Suprapubic skin (tissue), 4 donors: Measurements from ENCODE around the gene HS6ST1. TPM values are rescaled to one million over a fixed set of nuclear protein-coding genes. Genes with fewer than 3 reads are reported as not detected.
A peak's percentile ranks its signal among the peaks of the same experiment; 100 is the strongest.

Source experiments
- DNase-seq, 2 donors: peaks; one replicate each; pipeline ENCODE4 v3.0.0-alpha.2; 2019; ENCODE audit warnings: low spot score in 2 of 2
- H3K27ac ChIP-seq: fragments of 200-600 bp; sonication (generic); one replicate; pipeline ENCODE4 v1.5.1; 2019
- H3K27me3 ChIP-seq: fragments of 200-600 bp; sonication (generic); one replicate; pipeline ENCODE4 v1.5.1; 2019
- H3K36me3 ChIP-seq: fragments of 200-600 bp; sonication (generic); one replicate; pipeline ENCODE4 v1.5.1; 2019
- H3K4me1 ChIP-seq: fragments of 200-600 bp; sonication (generic); one replicate; pipeline ENCODE4 v1.5.1; 2019
- H3K4me3 ChIP-seq: fragments of 200-600 bp; sonication (generic); one replicate; pipeline ENCODE4 v1.5.1; 2019; ENCODE audit warnings: mild to moderate bottlenecking
- H3K9me3 ChIP-seq: fragments of 200-600 bp; sonication (generic); one replicate; pipeline ENCODE4 v1.5.1; 2019
- EP300 ChIP-seq: sonication (generic); formaldehyde crosslinking; IDR thresholded peaks from one replicate; pipeline ENCODE4 v1.6.1; 2017; ENCODE audit warnings: antibody characterized with exemption
- POLR2A ChIP-seq, 2 donors: fragments of 450-650 bp; IDR thresholded peaks; one replicate each; pipeline ENCODE4 v1.6.1; 2017; ENCODE audit warnings: antibody characterized with exemption in 2 of 2, mild to moderate bottlenecking in 2 of 2, moderate library complexity in 2 of 2
- POLR2AphosphoS5 ChIP-seq, 3 donors: sonication (generic); formaldehyde crosslinking; IDR thresholded peaks; one replicate each; pipeline ENCODE4 v1.6.1; 2017; ENCODE audit warnings: antibody characterized with exemption in 3 of 3
- WGBS: methylation state at CpG from one replicate; pipeline ENCODE4 v1.1.5; 2018; 5-methylcytosine and 5-hydroxymethylcytosine counted together
- total RNA-seq, 4 donors: library from RNA; depleted of rRNA; stranded (reverse); fragments of >200 nt; gene quantifications; one replicate each; pipeline ENCODE4 v1.1.0, GENCODE V29; 2016
- TF ChIP-seq, protein P1 (sequence below), 2 donors: fragments of 200-600 bp in 1 of 2; fragments of 450-650 bp in 1 of 2; sonication (generic) in 1 of 2; IDR thresholded peaks; one replicate each; pipeline ENCODE4 v1.5.1; 2016 to 2019; ENCODE audit warnings: antibody characterized with exemption in 2 of 2, mild to moderate bottlenecking in 1 of 2, moderate library complexity in 1 of 2

Gene HS6ST1
- total RNA-seq, 4 donors from 2014 or later, result 55.7 to 75.0 (median 67.3) TPM

DNA sequence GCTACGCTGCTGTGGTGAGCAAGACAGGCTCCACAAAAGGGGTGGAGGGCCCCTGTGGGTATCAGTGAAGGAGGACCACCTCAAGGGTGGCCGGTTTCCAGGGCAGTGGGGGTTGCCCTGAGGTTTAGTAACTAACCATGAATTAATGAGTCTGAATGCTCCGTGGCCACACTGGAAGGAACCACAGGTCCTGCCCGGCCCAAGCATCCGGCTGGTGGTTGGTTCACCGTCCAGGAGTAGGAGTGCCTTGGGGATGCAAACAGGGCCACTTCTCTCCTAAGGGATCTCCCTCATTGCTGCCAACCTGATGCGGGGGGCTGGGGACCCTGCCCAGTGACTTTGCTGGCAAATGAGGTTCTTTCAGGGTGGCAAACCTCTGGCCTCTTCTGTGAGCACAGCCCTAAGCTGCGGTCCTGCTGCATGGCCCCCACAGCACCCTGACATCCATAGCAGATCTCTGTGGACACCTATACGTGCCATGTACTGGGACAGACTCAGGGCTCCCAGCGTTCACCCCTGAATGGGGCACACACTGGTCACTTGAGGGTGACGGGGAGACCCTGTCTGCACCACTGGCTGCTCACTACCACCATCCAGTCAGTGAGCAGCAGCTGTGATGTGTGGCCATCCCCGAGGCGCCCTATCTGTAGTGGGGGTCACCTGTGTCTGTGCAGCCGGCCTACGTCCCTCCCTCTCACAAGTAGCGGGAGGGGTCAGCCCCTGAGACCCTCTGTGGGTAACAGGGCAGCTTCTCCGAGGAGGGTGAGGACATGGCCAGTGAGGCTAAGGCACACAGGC is 41.6 kb downstream of the HS6ST1 start:
- 98% methylated on average over 9 of the region's 17 CpGs for WGBS

DNA sequence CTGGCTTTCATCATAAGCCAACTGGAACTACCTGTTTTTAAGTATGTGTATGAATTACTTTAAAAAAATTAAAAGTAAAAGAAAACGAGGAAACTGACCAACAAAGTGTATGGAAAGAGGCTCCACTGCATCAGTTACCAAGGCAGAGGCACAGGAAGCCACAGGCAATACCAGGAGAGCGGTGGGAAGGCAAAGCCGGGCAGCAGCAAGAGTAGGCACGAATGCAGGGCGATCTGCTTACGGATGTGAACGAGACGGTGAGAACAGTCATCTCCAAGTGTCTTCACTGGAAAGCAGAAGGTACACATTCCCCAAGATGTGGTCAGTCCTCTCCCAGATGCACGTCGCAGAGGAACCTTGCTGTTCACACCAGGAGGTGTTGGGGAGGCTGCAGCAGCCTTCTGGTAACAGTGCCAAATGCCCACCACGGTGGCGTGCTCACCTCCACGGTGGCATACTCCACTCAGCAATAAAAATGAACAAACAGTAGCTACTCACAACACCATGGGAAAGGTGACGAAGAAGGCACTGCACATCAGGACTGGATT is 43.1 kb downstream of the HS6ST1 start:
- TF ChIP-seq, protein P1, sequence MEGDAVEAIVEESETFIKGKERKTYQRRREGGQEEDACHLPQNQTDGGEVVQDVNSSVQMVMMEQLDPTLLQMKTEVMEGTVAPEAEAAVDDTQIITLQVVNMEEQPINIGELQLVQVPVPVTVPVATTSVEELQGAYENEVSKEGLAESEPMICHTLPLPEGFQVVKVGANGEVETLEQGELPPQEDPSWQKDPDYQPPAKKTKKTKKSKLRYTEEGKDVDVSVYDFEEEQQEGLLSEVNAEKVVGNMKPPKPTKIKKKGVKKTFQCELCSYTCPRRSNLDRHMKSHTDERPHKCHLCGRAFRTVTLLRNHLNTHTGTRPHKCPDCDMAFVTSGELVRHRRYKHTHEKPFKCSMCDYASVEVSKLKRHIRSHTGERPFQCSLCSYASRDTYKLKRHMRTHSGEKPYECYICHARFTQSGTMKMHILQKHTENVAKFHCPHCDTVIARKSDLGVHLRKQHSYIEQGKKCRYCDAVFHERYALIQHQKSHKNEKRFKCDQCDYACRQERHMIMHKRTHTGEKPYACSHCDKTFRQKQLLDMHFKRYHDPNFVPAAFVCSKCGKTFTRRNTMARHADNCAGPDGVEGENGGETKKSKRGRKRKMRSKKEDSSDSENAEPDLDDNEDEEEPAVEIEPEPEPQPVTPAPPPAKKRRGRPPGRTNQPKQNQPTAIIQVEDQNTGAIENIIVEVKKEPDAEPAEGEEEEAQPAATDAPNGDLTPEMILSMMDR (IDR thresholded peaks at IDR 0.05), result no peak
- no peak for TF ChIP-seq EP300
- no peak for TF ChIP-seq POLR2A (IDR thresholded peaks at IDR 0.05)
- TF ChIP-seq POLR2AphosphoS5 (IDR thresholded peaks at IDR 0.05), result no peak
- Histone ChIP-seq H3K27ac (no peak overlapping the region), H3K36me3 (peaks cover 28% of the 10 kb centered on the region), H3K4me1 (peaks cover 34% of the 10 kb centered on the region), H3K9me3 (no peaks in the 10 kb centered on the region), H3K27me3 (no peaks in the 10 kb centered on the region), H3K4me3 (no peak overlapping the region)
- 79% methylated on average over 14 of the region's 14 CpGs for WGBS
- no peak for DNase-seq

More for the DNA sequence above, 41.6 kb downstream of the HS6ST1 start:
- Histone ChIP-seq H3K9me3 (no peaks in the 10 kb centered on the region), H3K4me3 (no peak overlapping the region), H3K27ac (no peak overlapping the region), H3K4me1 (peaks cover 40% of the 10 kb centered on the region), H3K36me3 (peaks cover 22% of the 10 kb centered on the region), H3K27me3 (no peaks in the 10 kb centered on the region)
- TF ChIP-seq POLR2A (IDR thresholded peaks at IDR 0.05) (no peak), EP300 (no peak), POLR2AphosphoS5 (IDR thresholded peaks at IDR 0.05) (no peak)
- TF ChIP-seq, protein P1 (IDR thresholded peaks at IDR 0.05), result no peak
- DNase-seq, result peak; percentile 50 to 79

DNA sequence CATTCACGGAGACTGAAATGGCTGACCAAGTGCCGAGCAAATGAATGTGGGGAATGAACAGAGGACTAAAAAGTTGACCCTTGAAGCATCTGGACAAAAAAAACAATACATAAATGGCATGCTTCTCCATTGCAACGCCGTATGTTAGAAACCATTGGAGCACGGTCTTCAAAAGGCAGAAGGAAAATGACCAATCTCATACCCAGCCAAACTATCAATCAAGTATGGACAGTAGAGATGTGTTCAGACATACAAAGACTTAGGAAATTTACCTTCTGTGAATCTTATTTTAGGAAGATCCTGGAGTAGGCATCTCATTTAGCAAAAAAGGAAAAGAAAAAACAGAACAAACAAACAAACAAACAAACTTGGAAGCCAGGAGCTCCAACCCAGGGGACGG is 44.5 kb downstream of the HS6ST1 start:
- Histone ChIP-seq H3K36me3 (peaks cover 34% of the 10 kb centered on the region), H3K27ac (no peak overlapping the region), H3K9me3 (no peaks in the 10 kb centered on the region), H3K4me3 (no peak overlapping the region), H3K4me1 (peaks cover 36% of the 10 kb centered on the region), H3K27me3 (no peaks in the 10 kb centered on the region)
- 96% methylated on average over 6 of the region's 6 CpGs for WGBS
- TF ChIP-seq POLR2AphosphoS5 (IDR thresholded peaks at IDR 0.05) (no peak), POLR2A (IDR thresholded peaks at IDR 0.05) (no peak), EP300 (no peak)
- TF ChIP-seq, protein P1 (IDR thresholded peaks at IDR 0.05), result no peak
- no peak for DNase-seq

DNA sequence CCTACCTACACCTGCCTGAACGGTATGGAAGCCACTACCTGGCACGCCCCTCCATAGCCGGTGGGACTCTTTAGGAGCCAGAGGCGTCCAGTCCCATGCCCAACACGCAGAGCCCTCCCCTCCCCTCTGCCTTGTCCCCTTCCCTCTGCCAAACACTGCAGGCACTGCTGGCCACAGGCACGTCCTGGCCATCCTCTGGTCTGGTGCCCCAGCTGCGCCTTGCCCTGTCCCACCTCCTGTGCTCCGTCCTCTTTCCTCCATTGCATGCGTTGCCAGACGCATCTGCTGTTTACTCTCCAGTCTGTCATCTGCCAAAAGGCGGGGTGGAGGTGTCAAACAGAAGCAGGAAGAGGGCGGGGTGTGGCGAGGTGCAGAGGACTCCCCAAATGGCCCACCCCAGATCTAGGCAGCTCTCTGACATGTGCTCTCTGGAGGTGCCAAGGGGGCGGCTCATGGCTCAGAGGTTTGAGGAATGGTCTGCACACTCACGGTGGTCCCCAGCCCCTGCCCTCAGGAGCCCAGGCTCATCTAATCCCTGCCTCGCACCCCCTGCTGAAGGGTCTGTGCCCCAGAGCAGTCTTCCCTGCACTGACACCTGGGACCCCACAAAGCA is 45.1 kb downstream of the HS6ST1 start:
- peaks cover 30% of the 10 kb centered on the region for H3K4me1 ChIP-seq
- peak; percentile 53 to 76 for DNase-seq
- H3K27ac ChIP-seq, result no peak overlapping the region
- H3K36me3 ChIP-seq, result peaks cover 36% of the 10 kb centered on the region
- no peak overlapping the region for H3K4me3 ChIP-seq
- 53% methylated on average over 11 of the region's 16 CpGs for WGBS
- TF ChIP-seq, protein P1 (IDR thresholded peaks at IDR 0.05), result no peak
- TF ChIP-seq POLR2AphosphoS5 (IDR thresholded peaks at IDR 0.05) (no peak), POLR2A (IDR thresholded peaks at IDR 0.05) (no peak), EP300 (no peak)
- no peaks in the 10 kb centered on the region for H3K27me3 ChIP-seq
- no peaks in the 10 kb centered on the region for H3K9me3 ChIP-seq
